NCI-H510A (cell line): Measurements from ENCODE around the gene KRTAP5-3.
A peak's percentile ranks its signal among the peaks of the same experiment; 100 is the strongest.
"Not testable (repeated sequence)": the region's sequence is repeated elsewhere in the genome, so short reads cannot be mapped to it uniquely, and the experiment has no call there.

Experiments used
- DNase-seq: peaks from one replicate; lab custom pipeline; 2025; lab: John Stamatoyannopoulos, UW

Gene KRTAP5-3

DNA sequence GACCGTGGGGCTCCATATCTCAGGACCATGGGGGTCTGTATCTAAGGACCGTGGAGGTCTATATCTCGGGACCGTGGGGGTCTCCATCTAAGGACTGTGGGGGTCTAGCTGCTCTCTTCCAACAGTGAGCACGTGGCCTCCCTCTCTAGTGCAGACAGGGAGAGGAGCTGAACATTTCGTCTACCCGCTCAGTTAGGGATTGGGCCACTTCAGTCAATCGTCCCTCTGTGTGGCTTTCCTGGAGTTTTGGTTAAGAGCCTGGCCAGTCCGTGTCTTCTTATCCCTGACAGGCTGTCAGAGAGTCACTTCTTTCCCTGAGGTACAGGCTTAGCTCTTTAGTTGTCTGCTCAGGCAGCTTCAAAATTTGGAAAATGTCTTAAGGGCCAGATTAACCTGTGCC, 26.3 kb downstream of the KRTAP5-3 start:
- DNase-seq = no peak

DNA sequence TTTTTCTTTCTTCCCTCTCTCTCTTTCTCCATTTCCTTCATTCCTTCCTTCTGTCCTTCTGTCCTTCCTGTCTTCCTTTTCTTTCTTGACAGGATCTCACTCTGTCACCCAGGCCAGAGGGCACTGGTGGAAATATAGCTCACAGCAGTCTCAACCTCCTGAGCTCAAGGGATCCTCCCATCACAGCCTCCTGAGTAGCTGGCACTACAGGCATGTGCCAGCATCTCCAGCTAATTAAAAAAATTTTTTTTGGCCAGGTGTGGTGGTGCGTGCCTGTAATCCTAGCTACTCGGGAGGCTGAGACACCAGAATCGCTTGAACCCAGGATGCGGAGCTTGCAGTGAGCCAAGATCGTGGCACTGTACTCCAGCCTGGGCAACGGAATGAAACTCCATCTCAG, 31.4 kb downstream of the KRTAP5-3 start:
- no peak for DNase-seq

DNA sequence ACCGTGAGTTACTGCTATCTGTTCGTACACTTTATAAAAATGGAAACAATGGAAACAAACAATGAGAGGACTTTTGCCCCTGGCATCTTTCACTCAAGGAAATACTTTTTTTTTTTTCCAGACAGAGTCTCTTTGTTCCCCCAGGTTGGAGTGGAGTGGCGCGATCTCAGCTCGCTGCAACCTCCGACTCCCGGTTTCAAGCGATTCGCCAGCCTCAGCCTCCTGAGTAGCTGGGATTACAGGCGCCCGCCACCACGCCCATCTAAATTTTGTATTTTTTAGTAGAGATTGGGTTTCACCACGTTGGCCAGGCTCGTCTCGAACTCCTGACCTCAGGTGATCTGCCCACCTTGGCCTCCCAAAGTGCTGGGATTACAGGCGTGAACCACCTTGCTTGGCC, 32.5 kb downstream of the KRTAP5-3 start:
- DNase-seq = not testable (repeated sequence)

DNA sequence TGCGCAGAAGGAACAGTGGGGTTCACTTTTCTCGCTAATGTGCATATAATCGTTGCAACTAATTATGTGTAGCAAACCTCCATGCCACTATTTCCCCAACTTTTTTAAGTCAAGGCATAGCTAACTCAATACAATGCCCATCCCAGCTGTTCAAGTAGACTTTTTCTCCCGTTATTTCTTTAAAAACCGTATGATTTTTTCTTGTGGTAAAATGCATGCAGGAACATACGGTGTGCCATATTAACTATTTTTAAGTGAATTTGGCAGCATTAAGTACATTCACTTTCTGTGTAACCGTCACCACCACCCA, 33.4 kb downstream of the KRTAP5-3 start:
- DNase-seq = no peak

DNA sequence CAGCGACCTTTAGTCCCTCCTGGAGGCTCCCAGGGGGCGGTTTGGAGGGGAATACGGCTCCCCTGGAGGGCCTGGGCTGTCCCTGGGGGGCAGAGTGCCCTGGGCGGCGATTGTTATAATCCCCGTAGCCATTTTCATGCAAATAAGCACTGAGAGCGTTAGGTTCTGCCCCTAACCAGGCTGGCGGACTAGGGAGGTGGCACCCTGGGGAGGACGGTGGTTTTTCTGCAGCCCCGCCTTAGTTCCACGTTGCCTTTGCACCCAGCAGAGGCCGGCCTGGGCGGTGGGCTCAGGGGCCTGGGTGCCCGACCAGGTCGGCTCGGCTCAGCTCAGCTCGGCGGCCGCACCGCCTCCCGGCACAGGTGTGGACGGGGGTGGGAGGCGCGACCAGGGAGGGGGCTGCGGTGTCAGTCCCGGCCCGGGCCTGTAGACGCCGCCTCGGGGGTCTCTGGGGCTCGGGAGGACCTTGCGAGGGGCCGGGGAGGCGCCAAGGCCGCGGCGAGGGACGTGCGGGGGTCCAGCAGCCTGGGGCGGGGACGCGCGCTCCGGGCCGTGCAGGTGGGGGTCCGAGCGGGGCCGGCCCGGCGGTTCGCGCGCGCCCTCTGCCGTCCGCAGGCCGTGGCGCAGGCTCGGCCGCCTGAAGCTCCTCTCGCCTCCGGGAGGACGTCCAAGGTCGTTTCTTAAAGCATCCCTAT, 33.9 kb downstream of the KRTAP5-3 start:
- DNase-seq = no peak

DNA sequence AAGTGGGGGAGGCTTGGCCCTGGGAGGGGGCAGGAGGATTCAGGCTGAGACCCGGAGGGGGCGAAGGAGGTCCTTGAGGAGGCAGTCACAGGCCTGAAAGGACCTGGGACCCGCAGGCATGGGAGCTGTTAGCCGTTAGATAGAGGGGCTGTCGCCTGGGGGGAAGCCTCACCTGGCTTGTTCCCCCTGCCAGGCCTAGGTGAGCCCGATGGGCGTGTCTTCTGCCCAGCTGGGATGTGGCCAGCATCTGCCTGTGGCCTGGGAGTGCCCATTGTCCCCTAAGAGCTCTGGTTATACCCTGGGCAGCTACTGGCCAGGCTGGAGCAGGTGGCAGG, 34.4 kb downstream of the KRTAP5-3 start:
- DNase-seq = peak; percentile 60

DNA sequence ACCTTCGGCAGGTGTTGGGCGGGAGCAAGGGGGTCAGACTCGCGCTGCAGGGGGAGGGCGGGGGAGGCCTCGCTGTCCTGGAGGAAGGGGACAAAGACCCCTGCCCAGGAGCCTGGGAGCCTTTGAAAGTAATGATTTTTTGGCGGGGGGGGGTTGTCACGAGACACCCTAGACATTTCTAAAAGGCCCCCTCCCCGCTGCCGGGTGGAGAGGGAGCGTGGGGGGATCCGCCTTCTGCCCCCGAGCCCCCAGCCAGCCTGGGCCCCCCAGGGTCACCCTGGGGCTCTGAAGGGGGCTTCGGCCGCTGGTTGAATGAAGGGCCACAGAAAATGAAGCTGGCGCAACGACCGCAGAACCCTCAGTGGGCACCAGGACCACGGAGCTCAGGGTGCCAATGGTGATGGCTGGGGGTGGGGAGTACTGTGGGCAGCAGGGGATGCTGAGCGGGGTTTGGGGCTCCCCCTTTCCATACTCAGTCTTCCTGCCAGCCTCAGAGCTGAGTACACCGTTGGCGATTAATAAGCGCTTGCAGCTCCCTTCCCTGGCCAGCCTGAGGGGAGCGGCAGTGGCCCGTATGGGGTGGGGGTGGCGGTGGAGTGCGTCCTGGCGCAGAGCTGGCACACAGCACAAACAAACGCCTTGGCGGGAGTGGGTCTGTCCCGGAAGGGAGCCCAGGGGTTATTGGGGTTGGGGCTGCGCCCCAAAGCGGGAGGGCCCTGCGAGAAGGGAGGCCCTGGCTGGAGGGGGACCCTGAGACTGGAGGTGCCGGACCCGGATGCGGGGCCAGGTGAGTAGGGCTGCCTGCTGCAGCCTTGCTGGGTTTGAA, 35.0 kb downstream of the KRTAP5-3 start:
- DNase-seq = no peak

DNA sequence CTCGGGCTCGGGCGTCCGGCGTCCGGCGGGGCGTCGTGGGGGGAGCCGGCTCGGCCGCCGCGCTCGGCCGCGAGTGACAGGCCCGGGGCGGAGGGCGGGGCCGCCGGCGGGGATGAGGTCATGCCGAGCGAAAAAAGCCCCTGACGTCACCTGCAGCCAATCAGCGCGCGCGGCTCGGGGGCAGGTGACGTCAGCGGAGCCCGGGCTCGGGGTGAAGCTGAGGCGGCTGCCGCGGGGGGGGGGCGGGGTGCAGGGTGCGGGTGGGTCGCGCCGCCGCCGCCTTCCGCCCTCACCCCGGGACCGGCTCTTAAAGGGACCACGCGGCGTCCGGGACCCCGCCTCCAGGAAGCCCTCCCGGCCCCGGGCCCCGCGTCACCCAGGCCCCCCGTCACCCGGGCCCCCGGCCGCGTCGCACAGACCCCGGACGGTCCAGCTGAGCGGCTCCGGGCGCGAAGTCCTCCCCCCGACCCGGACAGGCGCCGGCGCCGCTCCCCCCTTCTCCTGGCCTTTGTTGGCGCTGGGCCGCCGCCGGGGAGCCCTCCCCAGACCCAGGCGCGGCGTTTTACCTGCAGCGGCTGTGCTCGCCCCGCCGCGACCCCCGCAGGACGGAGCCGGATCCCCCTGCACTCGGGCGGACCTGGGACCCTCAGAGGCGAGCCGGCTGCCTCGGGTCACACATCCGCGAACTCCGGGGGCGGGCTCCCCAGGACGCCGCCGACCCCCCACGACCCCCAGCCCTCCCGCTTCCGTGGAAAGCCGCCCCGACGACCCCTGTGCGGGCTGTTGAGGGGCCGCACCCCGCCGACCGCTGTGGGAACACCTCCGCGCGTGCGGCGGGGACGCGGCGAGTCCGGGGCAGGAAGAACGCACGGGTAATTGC, 35.8 kb downstream of the KRTAP5-3 start, which contains the start of gene DUSP8:
Gene DUSP8 (minus strand): TSS at position 75 of the 880 bp plus-strand sequence. CDS start 6,445 bp downstream, outside the sequence.
- DNase-seq = peak; percentile 63

DNA sequence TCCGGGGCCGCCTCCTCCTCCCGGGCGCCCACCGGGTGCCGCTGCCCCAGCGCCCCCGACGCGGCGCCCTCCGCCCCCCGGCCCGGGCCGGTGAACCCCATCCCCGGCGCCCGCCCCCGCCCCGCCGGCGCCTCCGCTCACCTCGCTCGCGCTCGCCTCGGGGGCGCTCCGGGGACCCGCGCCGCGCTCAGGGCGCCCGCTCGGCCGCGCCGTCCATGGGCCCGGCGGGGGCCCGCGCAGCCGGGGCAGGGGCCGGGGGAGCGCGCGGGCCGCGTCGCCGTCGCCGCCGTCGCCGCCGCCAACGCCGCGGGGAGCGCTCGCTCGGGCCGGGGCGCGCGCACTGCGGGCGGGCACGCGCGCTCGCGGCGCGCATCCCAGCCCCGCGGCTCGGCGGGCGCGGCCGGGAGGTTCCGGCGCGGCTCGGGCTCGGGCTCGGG, 36.5 kb downstream of the KRTAP5-3 start:
- DNase-seq = no peak

DNA sequence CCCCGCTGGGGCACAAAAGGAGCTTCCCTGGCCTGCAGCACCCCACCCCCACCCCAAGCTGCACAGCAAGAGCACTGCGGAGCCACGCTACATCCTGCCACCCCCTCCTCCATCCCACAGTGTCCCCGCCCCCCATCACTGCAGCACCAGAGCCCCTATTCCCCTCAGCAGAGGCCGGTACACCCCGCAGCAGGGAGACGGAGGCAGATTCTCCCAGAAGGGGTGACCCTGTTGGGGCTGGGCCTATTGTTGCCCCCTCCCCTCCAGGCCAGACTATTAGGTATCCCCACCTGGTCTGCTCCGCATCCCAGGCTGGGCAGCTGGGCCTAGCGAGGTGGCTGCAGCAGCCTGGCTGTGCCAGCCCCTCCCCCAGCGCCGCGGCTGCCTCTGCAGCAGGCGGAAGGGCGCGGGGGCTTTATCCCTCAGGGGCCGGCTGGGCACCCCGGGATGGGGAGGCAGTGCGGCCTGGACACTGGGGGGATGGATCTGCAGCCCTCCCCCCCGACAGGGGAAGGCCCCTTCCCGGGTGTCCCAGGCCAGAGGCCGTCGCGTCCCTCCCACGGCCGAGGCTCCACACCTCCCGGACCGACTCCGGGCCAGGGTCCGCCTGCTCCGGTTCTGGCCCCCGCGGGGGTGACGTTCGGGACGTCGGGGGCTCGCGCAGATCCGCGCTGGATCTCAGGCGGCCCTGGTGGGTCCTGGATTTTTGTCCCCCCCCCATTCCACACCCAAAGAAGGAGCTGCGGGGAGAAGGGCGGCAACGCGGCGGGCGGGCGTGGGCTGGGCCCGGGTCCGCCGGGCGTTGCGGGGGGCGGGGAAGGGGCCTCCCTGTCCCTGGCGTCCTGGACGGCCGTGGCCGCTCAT, 37.1 kb downstream of the KRTAP5-3 start:
- DNase-seq = no peak

DNA sequence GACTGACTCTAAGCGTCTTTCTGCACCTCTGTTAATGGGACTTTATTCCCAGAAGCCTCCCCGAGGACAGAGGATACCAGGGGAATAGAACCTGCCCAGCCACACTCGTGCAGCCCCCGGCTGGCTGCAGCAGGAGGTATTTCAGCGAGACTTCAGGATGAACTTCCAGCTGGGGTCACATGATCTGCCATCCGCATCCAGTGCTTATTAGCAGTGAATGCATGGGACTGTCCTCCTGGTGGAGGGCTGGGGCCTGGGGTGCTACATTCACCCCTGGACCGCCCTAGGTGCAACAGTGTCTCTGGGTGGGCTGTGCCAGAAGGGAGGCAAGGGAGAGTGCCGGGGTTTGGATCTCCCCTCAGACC, 37.8 kb downstream of the KRTAP5-3 start:
- no peak for DNase-seq

DNA sequence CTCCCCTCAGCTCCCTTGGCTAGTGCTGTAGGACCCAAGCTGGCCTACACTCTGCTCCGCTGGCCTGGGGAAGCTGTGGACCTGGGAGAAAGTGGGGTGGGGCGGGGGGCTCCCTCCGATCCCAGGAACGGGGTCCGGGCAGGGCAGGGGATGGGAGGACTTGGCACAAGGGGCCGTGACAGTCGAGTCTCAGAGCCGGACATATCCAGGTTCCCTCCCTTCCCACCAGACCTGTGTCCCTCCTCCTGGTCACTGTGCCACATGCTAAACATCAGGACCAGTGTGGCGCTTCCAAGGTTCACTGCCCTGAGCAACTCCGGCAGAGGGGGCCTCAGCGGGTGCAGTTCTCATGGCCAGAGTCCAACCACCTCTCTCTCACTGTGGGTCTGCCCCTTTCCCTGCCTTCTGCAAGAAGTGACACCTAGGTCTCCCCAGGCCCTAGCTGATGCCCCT, 38.2 kb downstream of the KRTAP5-3 start:
- no peak for DNase-seq

DNA sequence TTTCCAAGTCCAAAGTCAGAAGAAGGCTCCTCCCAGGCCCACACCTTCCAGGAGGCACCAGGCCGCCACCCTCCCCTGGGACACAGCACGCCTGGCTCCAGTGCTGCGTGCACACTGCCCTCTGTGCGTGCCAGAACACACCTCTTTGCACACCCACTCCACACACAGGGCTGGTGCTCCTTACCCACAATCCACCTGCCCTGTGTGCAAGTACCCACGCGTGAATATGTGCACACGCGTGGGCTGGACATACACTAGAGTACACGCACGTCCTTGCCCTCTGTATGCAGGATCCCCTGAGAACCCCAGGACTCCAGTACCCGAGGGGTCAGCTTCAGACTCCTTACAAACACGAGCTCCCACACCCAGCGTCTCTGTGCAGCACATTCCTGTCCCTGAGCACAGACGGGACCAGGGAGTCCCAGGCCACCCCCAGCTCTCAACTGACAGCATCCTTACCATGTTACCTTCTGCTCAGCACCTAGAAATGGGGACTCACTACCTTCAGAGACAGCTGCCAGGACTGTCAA, 38.9 kb downstream of the KRTAP5-3 start:
- no peak for DNase-seq

DNA sequence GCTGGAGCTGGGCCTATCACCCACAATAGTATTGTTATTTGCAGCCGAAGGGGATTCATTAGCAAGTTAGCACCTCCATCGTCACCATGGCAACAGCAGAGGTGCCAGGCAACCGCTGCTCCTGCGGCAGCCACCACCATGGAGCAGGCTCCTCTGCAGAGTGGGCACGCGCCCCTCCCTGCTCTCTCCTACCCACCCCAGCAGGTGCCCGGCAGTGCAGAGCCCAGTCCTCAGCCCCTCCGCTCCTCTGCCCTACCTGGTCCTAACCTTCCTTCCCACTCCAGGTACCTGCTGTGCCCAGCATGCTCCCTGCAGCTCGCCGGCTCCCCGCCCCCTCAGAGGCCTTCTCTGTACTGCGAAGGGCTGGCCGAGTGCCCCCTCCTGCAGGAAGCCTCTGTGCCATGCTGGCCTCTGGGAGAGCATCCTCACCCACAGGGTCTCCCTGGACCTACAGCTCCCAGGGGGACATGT, 39.8 kb downstream of the KRTAP5-3 start:
- DNase-seq = no peak

DNA sequence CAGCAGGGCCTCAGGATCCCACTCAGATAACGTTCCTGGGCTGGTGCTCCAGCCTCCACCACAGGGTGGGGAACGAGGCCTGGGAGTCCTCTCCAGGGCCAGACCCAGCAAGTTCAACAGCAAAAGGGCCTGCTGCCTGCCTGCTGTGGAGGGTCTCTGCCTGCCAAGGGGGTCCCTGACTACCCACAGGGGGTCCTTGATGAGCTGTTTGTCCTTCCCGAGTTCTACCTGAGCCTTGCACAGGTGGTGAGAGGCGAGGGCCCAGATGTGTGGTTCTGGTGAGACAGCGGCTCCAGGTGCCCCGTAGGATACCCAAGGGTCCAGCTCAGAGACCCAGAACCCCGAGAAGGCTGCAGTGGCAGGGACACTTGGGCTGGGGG, 40.6 kb downstream of the KRTAP5-3 start:
- DNase-seq = no peak

DNA sequence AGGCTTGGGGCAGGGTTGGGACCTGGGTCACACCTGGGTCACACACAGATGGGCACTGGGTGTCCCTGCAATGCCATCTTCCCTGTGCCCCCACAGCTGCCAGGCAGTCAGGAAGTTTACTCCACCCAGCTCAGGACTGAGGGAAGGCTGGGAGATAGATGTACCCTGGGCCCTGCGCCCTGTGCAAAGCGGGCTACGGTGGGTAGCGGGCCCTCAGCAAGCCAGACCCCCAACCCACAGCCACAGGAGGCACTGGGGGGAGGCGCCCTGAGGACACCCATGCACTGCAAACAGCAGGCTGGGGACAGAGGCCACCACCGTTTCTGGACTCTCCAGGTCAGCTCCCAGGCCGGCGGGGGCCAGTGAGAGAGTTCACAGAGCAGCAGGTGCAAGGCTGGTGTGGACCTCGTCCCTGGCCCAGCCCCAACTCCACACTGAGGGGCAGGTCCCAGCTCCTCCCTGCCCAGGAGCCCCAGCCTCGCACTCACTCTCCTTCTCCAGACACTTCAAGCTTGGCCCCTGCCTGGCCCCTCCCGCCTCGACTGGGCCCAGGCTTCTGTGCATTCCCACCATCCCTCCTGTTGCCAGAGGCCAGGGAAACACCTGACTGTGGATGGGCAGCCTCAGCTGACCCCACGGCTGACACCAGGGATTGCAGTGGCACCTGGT, 41.1 kb downstream of the KRTAP5-3 start:
- DNase-seq = no peak

DNA sequence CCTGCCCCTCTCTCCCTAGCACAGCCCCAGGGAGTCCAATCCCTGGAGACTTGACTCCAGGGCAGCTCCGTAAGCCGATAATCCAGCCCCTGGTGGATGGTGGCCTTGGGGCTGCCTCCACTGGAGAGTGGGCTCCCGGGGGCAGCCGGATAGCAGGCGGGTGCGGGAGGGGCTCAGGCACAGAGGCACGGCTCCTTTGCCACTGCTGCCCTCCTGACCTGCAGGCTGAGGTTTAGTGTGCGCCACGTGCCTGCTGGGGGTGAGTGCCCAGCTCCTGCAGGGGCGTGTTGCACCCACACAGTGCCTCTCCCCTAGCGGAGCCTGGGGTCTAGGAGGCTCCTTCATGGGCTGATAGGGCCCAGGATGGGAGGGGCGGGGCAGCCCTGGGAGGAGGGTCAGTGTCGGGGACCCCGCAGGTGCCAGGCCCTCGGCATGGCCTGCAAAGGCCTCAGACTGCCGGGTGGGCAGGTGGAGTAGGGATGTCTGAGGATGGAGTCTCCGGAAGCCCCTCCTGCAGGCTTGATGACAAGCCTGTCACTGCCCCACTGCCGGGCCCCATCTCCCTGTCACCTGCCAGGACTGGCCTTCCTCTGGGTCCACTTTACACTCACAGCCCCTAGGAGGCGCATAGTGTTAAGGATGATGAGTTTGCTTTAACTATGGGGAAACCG, 41.7 kb downstream of the KRTAP5-3 start:
- no peak for DNase-seq

DNA sequence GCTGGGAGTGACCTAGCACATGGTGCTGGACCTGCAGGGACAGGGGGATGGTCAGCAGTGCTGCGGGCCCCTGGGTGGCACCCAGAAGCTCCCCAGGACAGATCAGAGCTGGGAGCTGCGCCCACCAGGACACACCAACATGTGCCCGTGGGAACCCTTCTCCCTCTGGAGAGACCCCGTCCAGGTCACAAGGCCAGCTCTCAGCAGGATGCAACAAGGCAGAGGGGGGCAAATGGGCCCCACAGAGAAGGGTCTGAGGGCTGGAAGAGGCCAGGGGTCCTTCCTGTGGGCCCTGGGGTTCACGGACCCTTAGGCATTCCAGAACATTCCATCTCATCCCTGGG, 42.4 kb downstream of the KRTAP5-3 start:
- no peak for DNase-seq

DNA sequence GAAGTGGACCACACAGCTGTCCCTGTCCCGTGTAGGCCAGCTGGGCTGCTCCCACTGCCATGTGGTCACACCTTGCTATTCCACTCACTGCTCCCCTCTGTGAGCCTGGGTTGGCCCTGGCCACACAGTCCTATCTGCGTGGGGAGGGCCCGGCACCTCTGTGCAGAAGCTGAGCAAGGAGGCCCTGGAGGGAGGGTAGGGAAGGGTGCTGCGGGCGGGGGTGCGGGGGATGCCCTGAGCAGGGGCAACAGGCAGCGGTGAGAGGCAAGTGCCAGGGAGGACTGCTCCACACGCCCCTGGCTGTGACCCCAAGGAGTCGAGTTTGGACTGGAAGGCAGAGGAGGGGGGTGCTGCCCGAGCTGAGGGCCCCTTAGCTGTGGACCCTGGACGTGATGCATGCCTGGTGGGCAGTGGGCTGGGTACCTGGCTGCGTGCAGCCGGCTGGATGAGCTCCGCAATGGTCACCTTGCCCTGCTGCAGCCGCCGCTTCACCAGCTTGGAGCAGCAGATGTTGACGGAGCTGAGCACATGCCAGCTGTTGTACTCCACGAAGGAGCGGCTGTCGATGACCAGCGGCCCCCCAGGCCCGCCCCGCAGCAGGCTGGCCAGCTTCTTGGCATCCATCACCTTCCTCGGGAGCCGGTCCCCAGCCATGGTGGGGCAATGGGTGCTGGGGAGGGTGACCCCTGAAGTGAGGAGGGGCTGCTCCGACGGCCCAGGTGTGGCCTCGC, 42.9 kb downstream of the KRTAP5-3 start:
- no peak for DNase-seq
